GM12878 (cell line): Measurements from ENCODE around the gene ANO8. TPM values are rescaled to one million over a fixed set of nuclear protein-coding genes. Genes with fewer than 3 reads are reported as not detected.

ENCODE experiments used
- ATAC-seq: fragments of 200-7000 bp; cut with Tn5 transposase; 3 replicates; pipeline ENCODE4 v1.9.1; 2020; ENCODE audit warnings: mild to moderate bottlenecking, moderate library complexity
- BruUV-seq: library from RNA; stranded (reverse); fragments of 400-500 nt; replicated peaks from 2 replicates; lab custom pipeline; 2021; lab: Mats Ljungman, UMichigan
- CTCF ChIA-PET: fragments of 300-600 bp; sonication (Branson Sonifier 250); formaldehyde crosslinking; extraction: SDS; loops from one replicate; lab custom pipeline; 2021; ENCODE audit warnings: inconsistent platforms; lab: Yijun Ruan, JAX
- POLR2A ChIA-PET: fragments of 350-600 bp; formaldehyde crosslinking; extraction: SDS; loops from one replicate; lab custom pipeline; 2021; ENCODE audit warnings: inconsistent platforms; lab: Charles Lee
- RAD21 ChIA-PET: fragments of 300-600 bp; sonication (Branson Sonifier 250); formaldehyde crosslinking; loops from one replicate; lab custom pipeline; 2023; ENCODE audit warnings: antibody characterized with exemption; ENCODE audit not compliant: unreplicated experiment; lab: Charles Lee
- SMC1A ChIA-PET: fragments of 300-600 bp; sonication (Branson Sonifier 250); formaldehyde crosslinking; loops from one replicate; lab custom pipeline; 2023; ENCODE audit not compliant: unreplicated experiment, uncharacterized antibody; lab: Charles Lee
- DNase-seq: peaks from one replicate; pipeline ENCODE4 v3.0.0-alpha.2; 2011; ENCODE audit warnings: low read depth, low spot score
- FAIRE-seq: peaks from 3 replicates; lab custom pipeline; 2011; peaks lifted over from hg19 to GRCh38; lab: Jason Lieb, UNC
- H2AFZ ChIP-seq: 2 replicates; pipeline ENCODE4 v1.6.0; 2011; ENCODE audit warnings: low read depth, low read length, control low read depth; ENCODE audit not compliant: control insufficient read depth
- H3K27ac ChIP-seq: 2 replicates; pipeline ENCODE4 v1.5.1; 2011; ENCODE audit warnings: control low read depth; ENCODE audit not compliant: control insufficient read depth, insufficient read depth
- H3K27me3 ChIP-seq, 2 experiments: replicated peaks in 1 of 2; 2 replicates each; pipeline versions ENCODE4 v1.6.0 to v1.6.1; 2011; ENCODE audit warnings: low read length in 1 of 2; ENCODE audit not compliant: control insufficient read depth in 2 of 2, insufficient read depth in 2 of 2
- H3K36me3 ChIP-seq, 2 experiments: 2 replicates each; pipeline ENCODE4 v1.5.1; 2011; ENCODE audit warnings: low read length in 1 of 2; ENCODE audit not compliant: control insufficient read depth in 2 of 2, insufficient read depth in 2 of 2
- H3K4me1 ChIP-seq: 2 replicates; pipeline ENCODE4 v1.6.1; 2011; ENCODE audit warnings: mild to moderate bottlenecking, low read length, moderate library complexity, mixed read lengths; ENCODE audit not compliant: control insufficient read depth, insufficient read depth
- H3K4me2 ChIP-seq: 2 replicates; pipeline ENCODE4 v1.6.0; 2011; ENCODE audit warnings: control low read depth; ENCODE audit not compliant: control insufficient read depth, insufficient read depth
- H3K4me3 ChIP-seq: fragments of 200-600 bp; sonication (generic); 2 replicates; pipeline ENCODE4 v1.5.1; 2016
- H3K79me2 ChIP-seq: 2 replicates; pipeline ENCODE4 v1.6.0; 2011; ENCODE audit warnings: low read length; ENCODE audit not compliant: control insufficient read depth, insufficient read depth
- H3K9ac ChIP-seq: 2 replicates; pipeline ENCODE4 v1.8.0; 2011; ENCODE audit warnings: low read length, control low read depth, mixed read lengths; ENCODE audit not compliant: control insufficient read depth, insufficient read depth
- H3K9me3 ChIP-seq: replicated peaks from 3 replicates; pipeline ENCODE4 v1.5.1; 2011; ENCODE audit warnings: mild to moderate bottlenecking, low read length; ENCODE audit not compliant: control insufficient read depth, insufficient read depth
- H4K20me1 ChIP-seq: 2 replicates; pipeline ENCODE4 v1.6.0; 2011; ENCODE audit not compliant: control insufficient read depth, insufficient read depth
- CBX5 ChIP-seq: sonication (generic); IDR thresholded peaks from 2 replicates; pipeline ENCODE4 v1.6.1; 2016; ENCODE audit warnings: low read depth, moderate library complexity, mild to moderate bottlenecking, inconsistent platforms
- MAX ChIP-seq: IDR thresholded peaks from 2 replicates; pipeline ENCODE4 v1.6.1; 2012; ENCODE audit warnings: low read depth, low read length, improper control_type of control experiment
- POLR2A ChIP-seq: IDR thresholded peaks from 2 replicates; pipeline ENCODE4 v1.6.1; 2011; ENCODE audit warnings: low read depth, mild to moderate bottlenecking, low read length
- SKIL ChIP-seq: fragments of 450-650 bp; IDR thresholded peaks from 2 replicates; pipeline ENCODE4 v1.6.1; 2017; ENCODE audit warnings: mild to moderate bottlenecking, low read depth, inconsistent platforms; ENCODE audit not compliant: poor library complexity, severe bottlenecking
- SMAD1 ChIP-seq: fragments of 450-650 bp; IDR thresholded peaks from 2 replicates; pipeline ENCODE4 v1.6.1; 2018; ENCODE audit warnings: mild to moderate bottlenecking, low read depth; ENCODE audit not compliant: partially characterized antibody
- SPI1 ChIP-seq: IDR thresholded peaks from 2 replicates; pipeline ENCODE4 v1.6.1; 2011; ENCODE audit warnings: low read depth, mild to moderate bottlenecking, low read length, moderate library complexity, borderline replicate concordance; ENCODE audit not compliant: insufficient read depth
- SREBF1 ChIP-seq: IDR thresholded peaks from 2 replicates; pipeline ENCODE4 v1.6.1; 2012; ENCODE audit warnings: mild to moderate bottlenecking, low read length
- ZBTB11 ChIP-seq: fragments of 450-650 bp; formaldehyde crosslinking; IDR thresholded peaks from 2 replicates; pipeline ENCODE4 v1.5.0; 2022; ENCODE audit warnings: mild to moderate bottlenecking, missing genetic modification characterization
- ZNF622 ChIP-seq: fragments of 450-650 bp; IDR thresholded peaks from 2 replicates; pipeline ENCODE4 v1.6.1; 2017; ENCODE audit warnings: mild to moderate bottlenecking, inconsistent platforms
- WGBS: methylation state at CpG from one replicate; pipeline ENCODE4 v1.1.6; 2016; ENCODE audit warnings: low lambda C conversion rate; ENCODE audit not compliant: insufficient replicate concordance, insufficient coverage; ENCODE audit errors: missing lambda C conversion rate; 5-methylcytosine and 5-hydroxymethylcytosine counted together
- in situ Hi-C: fragments of 300-500 bp; cut with MboI; formaldehyde crosslinking; loops from 9 replicates; pipeline ENCODE4 v1.14.3; 2018; ENCODE audit warnings: mixed read lengths
- intact Hi-C: fragments of 100-400 bp; cut with micrococcal nuclease; formaldehyde crosslinking; loops from one replicate; pipeline ENCODE4 v1.14.2; 2022; ENCODE audit not compliant: unreplicated experiment
- polyA plus RNA-seq, 11 experiments: library from polyadenylated mRNA; depleted of rRNA in 4 of 11; unstranded in 6 of 11; stranded (reverse) in 5 of 11; fragments of >200 nt; fragmentation: Nextera tagmentation in 4 of 11; fragmentation: Illumina TruSeq in 1 of 11; extraction: Ambion mirVana in 4 of 11; extraction: Trizol in 1 of 11; gene quantifications; 1 replicate in 1 of 11; 2 replicates in 10 of 11; pipeline versions ENCODE4 v1.2.1 to v1.2.3, GENCODE V29; 2011 to 2016; ENCODE audit warnings: inconsistent platforms in 2 of 11, missing spikeins in 2 of 11, low read depth in 1 of 11
- total RNA-seq, 4 experiments: library from RNA; depleted of rRNA in 3 of 4; stranded (reverse); fragments of >200 nt in 3 of 4; fragmentation: Illumina TruSeq in 1 of 4; extraction: Trizol in 1 of 4; gene quantifications; 2 replicates each; pipeline versions ENCODE4 v1.2.1 to v1.2.3, GENCODE V29; 2013 to 2021

The ANO8 gene
- total and polyA plus RNA-seq, 10 of the 15 experiments (the other 5 are each of a cell fraction or from before 2014, with no cell fraction given): 0.04 to 6.7 (median 1.1) TPM

GRCh38 chr19:17325133-17325532 lies 9.5 kb downstream of the ANO8 start:
- 86% methylated on average over 20 of the region's 20 CpGs for WGBS
- ChIA-PET CTCF (no interaction called here), SMC1A (no interaction called here), RAD21 (interaction anchor here (1.4 kb wide), 1 partner anchor 16 kb away, joined by 3 read pairs; the partner anchor contains the start of gene DDA1), POLR2A (interaction anchor here (1.8 kb wide), 1 partner anchor 20 kb away, joined by 8 read pairs; the partner anchor contains the start of gene MRPL34)
- H3K79me2 ChIP-seq: no peaks in the 10 kb centered on the region
- no peak overlapping the region for H3K4me2 ChIP-seq
- in situ Hi-C loops: no loop called here
- BruUV-seq: no TSS peak
- no peaks in the 10 kb centered on the region; a peak in 1 of 4 replicates for H3K27me3 ChIP-seq
- no peaks in the 10 kb centered on the region for H4K20me1 ChIP-seq
- H3K36me3 ChIP-seq: peaks cover 3 to 6% of the 10 kb centered on the region in 2 experiments; a peak in 3 of 4 replicates
- H3K4me1 ChIP-seq: no peaks in the 10 kb centered on the region
- FAIRE-seq (no peak), DNase-seq (no peak), ATAC-seq (no peak)
- H3K9ac ChIP-seq: no peak overlapping the region
- TF ChIP-seq SREBF1: no peak
- no peak for TF ChIP-seq SPI1
- TF ChIP-seq CBX5: no peak
- TF ChIP-seq SMAD1: no peak
- H2AFZ ChIP-seq: no peak overlapping the region
- intact Hi-C loops: no loop called here
- H3K27ac ChIP-seq: no peak overlapping the region
- H3K4me3 ChIP-seq: no peak overlapping the region
- H3K9me3 ChIP-seq: no peaks in the 10 kb centered on the region

- CTCF ChIA-PET: interaction anchor here (0.9 kb wide), 1 partner anchor 19 kb away, joined by 4 read pairs; the partner anchor contains the start of gene MRPL34
- 79% methylated on average over 28 of the region's 28 CpGs for WGBS
These were observed 10.1 kb downstream of the ANO8 start for GRCh38 chr19:17324357-17325114.

More at GRCh38 chr19:17324357-17325114, 10.1 kb downstream of the ANO8 start:
- no peaks in the 10 kb centered on the region for H3K79me2 ChIP-seq
- ChIA-PET SMC1A (no interaction called here), RAD21 (interaction anchor here (1.4 kb wide), 1 partner anchor 15 kb away, joined by 3 read pairs; the partner anchor contains the start of gene DDA1), POLR2A (interaction anchor here (1.8 kb wide), 1 partner anchor 20 kb away, joined by 8 read pairs; the partner anchor contains the start of gene MRPL34)
- in situ Hi-C loops (no loop called here), intact Hi-C loops (no loop called here)
- BruUV-seq: no TSS peak
- no peak for ATAC-seq
- H3K4me1 ChIP-seq: no peaks in the 10 kb centered on the region
- no peak overlapping the region for H3K9ac ChIP-seq
- H3K27me3 ChIP-seq: no peaks in the 10 kb centered on the region; a peak in 1 of 4 replicates
- no peak for TF ChIP-seq ZBTB11 (CRISPR knock-in tag)
- TF ChIP-seq SKIL: no peak
- TF ChIP-seq ZNF622: no peak
- no peak for TF ChIP-seq MAX
- TF ChIP-seq POLR2A: 0 out of 2 replicates have a peak, but pooled peaks have one; percentile 17
- H3K36me3 ChIP-seq: peaks cover 5 to 8% of the 10 kb centered on the region in 2 experiments; a peak in 3 of 4 replicates
- H3K4me3 ChIP-seq: no peak overlapping the region
- no peak overlapping the region for H2AFZ ChIP-seq
- no peak for DNase-seq
- H3K4me2 ChIP-seq: no peak overlapping the region
- H3K27ac ChIP-seq: no peak overlapping the region
- no peak for FAIRE-seq
- no peaks in the 10 kb centered on the region for H3K9me3 ChIP-seq
- H4K20me1 ChIP-seq: no peaks in the 10 kb centered on the region
